GM12891 (cell line): Measurements from ENCODE around the gene CTF1.

Experiments
- POLR2A ChIP-seq: IDR thresholded peaks from 2 replicates; pipeline ENCODE4 v1.6.1; 2011; ENCODE audit warnings: low read depth, low read length, control low read depth
- POLR2AphosphoS5 ChIP-seq: IDR thresholded peaks from 2 replicates; pipeline ENCODE4 v1.6.1; 2011; ENCODE audit warnings: low read depth, low read length, control low read depth
- POU2F2 ChIP-seq: IDR thresholded peaks from 2 replicates; pipeline ENCODE4 v1.6.1; 2011; ENCODE audit warnings: low read depth, mild to moderate bottlenecking, control low read depth, low read length, moderate library complexity
- SPI1 ChIP-seq: IDR thresholded peaks from 2 replicates; pipeline ENCODE4 v1.6.1; 2011; ENCODE audit warnings: low read depth, low read length, control low read depth
- TAF1 ChIP-seq: IDR thresholded peaks from 2 replicates; pipeline ENCODE4 v1.6.1; 2011; ENCODE audit warnings: low read depth, low read length, control low read depth

DNA sequence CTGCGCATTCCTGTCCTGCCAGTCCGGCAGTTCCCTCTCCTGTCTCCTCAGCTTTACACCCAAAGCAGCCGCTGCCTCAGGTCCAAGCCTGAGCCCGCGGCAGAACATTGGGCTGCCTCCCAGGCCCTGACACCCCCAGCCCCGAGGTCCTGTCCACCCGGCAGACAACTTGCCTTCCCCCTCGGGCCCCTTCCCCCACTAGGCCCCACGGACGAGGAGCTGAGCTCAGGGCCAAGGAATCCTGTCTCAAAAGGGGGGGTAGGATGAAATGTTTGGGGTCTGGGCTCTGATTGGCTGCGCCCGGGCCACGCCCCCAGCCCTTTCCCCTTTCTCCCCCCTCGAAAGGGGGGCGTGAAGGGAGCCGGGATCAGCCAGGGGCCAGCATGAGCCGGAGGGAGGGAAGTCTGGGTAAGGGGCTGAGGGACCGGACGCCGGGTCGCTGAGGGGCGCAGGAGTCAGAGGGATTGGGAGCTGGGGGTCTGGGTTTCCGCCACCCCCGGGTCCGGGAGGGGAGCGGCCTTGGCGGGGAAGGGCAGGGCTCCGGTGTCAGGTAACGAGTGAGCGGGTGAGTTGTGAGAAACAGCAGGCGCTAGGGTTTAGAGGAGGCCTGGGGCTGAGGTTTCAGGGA, at the start of gene CTF1:
- no peak for TF ChIP-seq TAF1
- TF ChIP-seq POLR2A = no peak
- TF ChIP-seq POLR2AphosphoS5 = no peak
- TF ChIP-seq SPI1 = no peak
- no peak for TF ChIP-seq POU2F2
